OCI-LY7 (cell line): ENCODE measurements around the gene RUFY2.

Experiments
- CTCF ChIP-seq: fragments of 200-600 bp; sonication (generic); conservative IDR thresholded peaks from 2 replicates; pipeline ENCODE4 v1.5.1; 2014; ENCODE audit warnings: mild to moderate bottlenecking, antibody characterized with exemption, low read length, moderate library complexity, mixed read lengths
- EZH2phosphoT487 ChIP-seq: fragments of 200-600 bp; sonication (generic); IDR thresholded peaks from 2 replicates; pipeline ENCODE4 v1.6.1; 2018; ENCODE audit warnings: low read depth, borderline replicate concordance, mild to moderate bottlenecking, mixed run types, antibody characterized with exemption, low read length, moderate library complexity, mixed read lengths

GRCh38 chr10:68434657-68435056 is 27.6 kb upstream of the RUFY2 start:
- TF ChIP-seq CTCF (no peak), EZH2phosphoT487 (no peak)
